ENCODE measurements around the gene SCRT2. TPM values are rescaled to one million over a fixed set of nuclear protein-coding genes. Genes with fewer than 3 reads are reported as not detected.

SCRT2 gene
- polyA plus RNA-seq, 3 donors = not detected

DNA sequence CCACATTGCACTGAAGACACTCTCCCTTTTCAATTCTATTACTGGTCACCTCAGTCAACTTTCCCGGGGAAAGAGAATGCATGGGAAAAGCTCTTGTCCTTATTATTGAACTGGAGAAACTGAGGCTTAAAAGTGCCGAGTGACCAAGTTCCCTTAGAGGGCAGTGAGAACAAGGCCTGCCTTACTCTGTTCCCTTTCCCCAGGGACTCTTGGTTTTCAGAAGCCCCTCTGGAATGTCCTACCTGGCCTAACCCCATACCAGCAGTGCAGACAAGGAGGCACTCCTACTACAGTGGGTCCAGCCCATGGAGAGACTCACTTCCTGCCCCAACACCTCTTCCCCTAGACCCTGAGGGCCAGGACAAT lies 28.8 kb downstream of the SCRT2 start:
- 100% methylated on average over 1 of the region's 2 CpGs for WGBS (ENCODE audit: insufficient coverage)
- intact Hi-C loops (cut with micrococcal nuclease) = loop anchor here in 1 of 2 donors (5.0 kb wide), 1 partner anchor 85 kb away; no protein-coding TSS in a partner anchor
- Mint-ChIP-seq H3K27ac (no peak overlapping the region), H3K4me3 (no peak overlapping the region), H3K27me3 (ENCODE audit: low read depth in 3 of 3) (peaks cover 15 to 21% (median 21%) of the 10 kb centered on the region in 3 donors), H3K36me3 (peaks cover 46 to 49% of the 10 kb centered on the region in 2 donors), H3K4me1 (peaks cover 26% of the 10 kb centered on the region), H3K9me3 (peaks cover 0 to 14% (median 6%) of the 10 kb centered on the region in 7 donors)
- peaks cover 71% of the 10 kb centered on the region for H4K20me1 ChIP-seq (ENCODE audit: insufficient read depth, low read length)
- H3K4me3 ChIP-seq (replicated peaks in 1 of 3; ENCODE audit: low read depth in 2 of 3, low read length in 3 of 3) = no peak overlapping the region
- peaks cover 4 to 9% of the 10 kb centered on the region in 2 donors for H3K9me3 ChIP-seq (replicated peaks in 1 of 2; ENCODE audit: control insufficient read depth in 1 of 2, insufficient read depth in 1 of 2, low read length in 2 of 2)
- no peak overlapping the region for H3K9ac ChIP-seq (ENCODE audit: insufficient read depth, low read length, poor library complexity, severe bottlenecking)
- TF ChIP-seq, protein P1, sequence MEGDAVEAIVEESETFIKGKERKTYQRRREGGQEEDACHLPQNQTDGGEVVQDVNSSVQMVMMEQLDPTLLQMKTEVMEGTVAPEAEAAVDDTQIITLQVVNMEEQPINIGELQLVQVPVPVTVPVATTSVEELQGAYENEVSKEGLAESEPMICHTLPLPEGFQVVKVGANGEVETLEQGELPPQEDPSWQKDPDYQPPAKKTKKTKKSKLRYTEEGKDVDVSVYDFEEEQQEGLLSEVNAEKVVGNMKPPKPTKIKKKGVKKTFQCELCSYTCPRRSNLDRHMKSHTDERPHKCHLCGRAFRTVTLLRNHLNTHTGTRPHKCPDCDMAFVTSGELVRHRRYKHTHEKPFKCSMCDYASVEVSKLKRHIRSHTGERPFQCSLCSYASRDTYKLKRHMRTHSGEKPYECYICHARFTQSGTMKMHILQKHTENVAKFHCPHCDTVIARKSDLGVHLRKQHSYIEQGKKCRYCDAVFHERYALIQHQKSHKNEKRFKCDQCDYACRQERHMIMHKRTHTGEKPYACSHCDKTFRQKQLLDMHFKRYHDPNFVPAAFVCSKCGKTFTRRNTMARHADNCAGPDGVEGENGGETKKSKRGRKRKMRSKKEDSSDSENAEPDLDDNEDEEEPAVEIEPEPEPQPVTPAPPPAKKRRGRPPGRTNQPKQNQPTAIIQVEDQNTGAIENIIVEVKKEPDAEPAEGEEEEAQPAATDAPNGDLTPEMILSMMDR (IDR thresholded peaks at IDR 0.05) = no peak
- peaks cover 36 to 43% of the 10 kb centered on the region in 2 donors for H3K36me3 ChIP-seq (replicated peaks in 1 of 2; ENCODE audit: control insufficient read depth in 1 of 2, insufficient read depth in 2 of 2, low read length in 2 of 2)
- DNase-seq = no peak
- peaks cover 15% of the 10 kb centered on the region for H3K79me2 ChIP-seq (ENCODE audit: insufficient read depth, low read length)
- H3K27ac ChIP-seq (ENCODE audit: low read depth in 1 of 2, low read length in 2 of 2) = no peak overlapping the region
- H2AFZ ChIP-seq (ENCODE audit: insufficient read depth, low read depth, low read length, poor library complexity, severe bottlenecking) = no peak overlapping the region
- H3K4me2 ChIP-seq (replicated peaks; ENCODE audit: extremely low read depth, low read length, poor library complexity, severe bottlenecking) = no peak overlapping the region
- H3K27me3 ChIP-seq (ENCODE audit: control insufficient read depth in 2 of 2, insufficient read depth in 2 of 2, low read length in 2 of 2) = peaks cover 3 to 15% of the 10 kb centered on the region in 2 donors
- peaks cover 11 to 18% of the 10 kb centered on the region in 2 donors for H3K4me1 ChIP-seq (ENCODE audit: control insufficient read depth in 1 of 2, insufficient read depth in 2 of 2, low read length in 2 of 2)

DNA sequence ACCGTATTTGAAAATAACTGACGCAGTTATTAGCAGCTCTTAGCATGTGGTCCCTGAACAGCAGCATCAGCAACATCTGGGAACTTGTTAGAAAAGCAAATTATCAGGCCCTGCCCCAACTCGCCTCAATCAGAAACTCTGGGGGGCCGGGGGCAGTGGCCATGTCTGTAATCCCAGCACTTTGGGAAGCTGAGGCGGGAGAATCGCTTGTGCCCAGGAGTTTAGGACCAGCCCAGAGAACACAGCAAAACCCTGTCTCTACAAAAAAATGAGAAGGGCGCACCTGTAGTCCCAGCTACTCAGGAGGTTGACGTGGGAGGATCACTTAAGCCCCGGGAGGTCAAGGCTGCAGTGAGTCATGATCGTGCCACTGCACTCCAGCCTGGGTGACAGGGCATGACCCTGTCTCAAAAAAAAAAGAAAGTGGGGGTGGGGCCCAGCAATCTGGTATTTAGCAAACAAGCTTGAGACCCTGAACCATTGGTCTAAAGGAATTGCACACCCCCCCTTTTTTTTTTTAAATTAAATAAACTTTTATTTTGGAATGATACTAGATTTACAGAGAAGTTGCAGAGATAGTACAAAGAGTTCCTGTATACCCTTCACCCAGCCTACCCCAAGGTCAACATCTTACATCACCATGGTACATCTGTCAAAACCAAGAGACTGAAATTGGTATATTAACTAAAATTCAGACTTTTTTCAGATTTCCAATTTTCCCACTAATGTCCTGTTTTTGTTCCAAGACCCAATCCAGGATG lies 29.3 kb downstream of the SCRT2 start:
- H3K27me3 ChIP-seq (ENCODE audit: control insufficient read depth in 2 of 2, insufficient read depth in 2 of 2, low read length in 2 of 2) = peaks cover 3 to 15% of the 10 kb centered on the region in 2 donors
- peaks cover 36 to 43% of the 10 kb centered on the region in 2 donors for H3K36me3 ChIP-seq (replicated peaks in 1 of 2; ENCODE audit: control insufficient read depth in 1 of 2, insufficient read depth in 2 of 2, low read length in 2 of 2)
- Mint-ChIP-seq H3K36me3 (peaks cover 45 to 49% of the 10 kb centered on the region in 2 donors), H3K4me3 (no peak overlapping the region), H3K27me3 (ENCODE audit: low read depth in 3 of 3) (peaks cover 15 to 25% (median 24%) of the 10 kb centered on the region in 3 donors), H3K4me1 (peaks cover 21% of the 10 kb centered on the region), H3K27ac (peak overlapping the region in 3 of 7 donors; percentile 6 to 60 (median 16)), H3K9me3 (peaks cover 0 to 14% (median 6%) of the 10 kb centered on the region in 7 donors)
- H3K79me2 ChIP-seq (ENCODE audit: insufficient read depth, low read length) = peaks cover 10% of the 10 kb centered on the region
- H3K4me1 ChIP-seq (ENCODE audit: control insufficient read depth in 1 of 2, insufficient read depth in 2 of 2, low read length in 2 of 2) = peaks cover 7 to 12% of the 10 kb centered on the region in 2 donors
- no peak overlapping the region for H3K27ac ChIP-seq (ENCODE audit: low read depth in 1 of 2, low read length in 2 of 2)
- H4K20me1 ChIP-seq (ENCODE audit: insufficient read depth, low read length) = peaks cover 66% of the 10 kb centered on the region
- no peak for DNase-seq
- H3K9me3 ChIP-seq (replicated peaks in 1 of 2; ENCODE audit: control insufficient read depth in 1 of 2, insufficient read depth in 1 of 2, low read length in 2 of 2) = peaks cover 4 to 9% of the 10 kb centered on the region in 2 donors
- TF ChIP-seq, protein P1 (IDR thresholded peaks at IDR 0.05) = no peak
- intact Hi-C loops (cut with micrococcal nuclease) = loop anchor here in 1 of 2 donors (5.0 kb wide), 1 partner anchor 84 kb away; no protein-coding TSS in a partner anchor
- H2AFZ ChIP-seq (ENCODE audit: insufficient read depth, low read depth, low read length, poor library complexity, severe bottlenecking) = no peak overlapping the region
- no peak overlapping the region for H3K4me3 ChIP-seq (replicated peaks in 1 of 3; ENCODE audit: low read depth in 2 of 3, low read length in 3 of 3)
- H3K9ac ChIP-seq (ENCODE audit: insufficient read depth, low read length, poor library complexity, severe bottlenecking) = no peak overlapping the region
- WGBS (ENCODE audit: insufficient coverage) = 91% methylated on average over 10 of the region's 10 CpGs
- H3K4me2 ChIP-seq (replicated peaks; ENCODE audit: extremely low read depth, low read length, poor library complexity, severe bottlenecking) = no peak overlapping the region
